A673 (cell line): ENCODE data around the gene UQCRH. TPM values are rescaled to one million over a fixed set of nuclear protein-coding genes. Genes with fewer than 3 reads are reported as not detected.
"Not testable (repeated sequence)": the region's sequence is repeated elsewhere in the genome, so short reads cannot be mapped to it uniquely, and the experiment has no call there.

Experiments used
- BruUV-seq: library from RNA; stranded (reverse); fragments of 400-500 nt; replicated peaks from 2 replicates; lab custom pipeline; 2021; lab: Mats Ljungman, UMichigan
- CTCF ChIA-PET: fragments of 300-600 bp; sonication (Branson Sonifier 250); formaldehyde crosslinking; loops from one replicate; lab custom pipeline; 2022; ENCODE audit warnings: antibody characterized with exemption; lab: Charles Lee
- POLR2A ChIA-PET: fragments of 300-600 bp; sonication (Branson Sonifier 250); formaldehyde crosslinking; loops from one replicate; lab custom pipeline; 2022; ENCODE audit warnings: antibody characterized with exemption; ENCODE audit not compliant: low non-redundant PET; lab: Charles Lee
- DNase-seq: peaks from one replicate; pipeline ENCODE4 v3.0.0-alpha.2; 2015; ENCODE audit warnings: low spot score
- H3K27ac ChIP-seq: fragments of 200-600 bp; sonication (generic); 2 replicates; pipeline ENCODE4 v1.5.1; 2016; ENCODE audit warnings: mixed run types, low read depth, mild to moderate bottlenecking, mixed read lengths, antibody characterized with exemption, low read length; ENCODE audit not compliant: poor library complexity, severe bottlenecking
- H3K27me3 ChIP-seq: fragments of 200-600 bp; sonication (generic); replicated peaks from 2 replicates; pipeline ENCODE4 v1.6.1; 2017; ENCODE audit warnings: mixed run types, low read depth, mild to moderate bottlenecking, mixed read lengths, antibody characterized with exemption, low read length; ENCODE audit not compliant: insufficient read depth, poor library complexity
- H3K36me3 ChIP-seq: fragments of 200-600 bp; sonication (generic); 2 replicates; pipeline ENCODE4 v1.6.1; 2016; ENCODE audit warnings: mixed run types, mild to moderate bottlenecking, mixed read lengths, antibody characterized with exemption, low read length; ENCODE audit not compliant: insufficient read depth, poor library complexity, severe bottlenecking
- H3K4me1 ChIP-seq: fragments of 200-600 bp; sonication (generic); 2 replicates; pipeline ENCODE4 v1.6.1; 2017; ENCODE audit warnings: mixed run types, mild to moderate bottlenecking, mixed read lengths, antibody characterized with exemption, low read length; ENCODE audit not compliant: insufficient read depth, poor library complexity, severe bottlenecking
- H3K4me3 ChIP-seq: fragments of 200-600 bp; sonication (generic); 2 replicates; pipeline ENCODE4 v1.5.1; 2016; ENCODE audit warnings: low read depth, mixed run types, mild to moderate bottlenecking, mixed read lengths, low read length; ENCODE audit not compliant: poor library complexity, severe bottlenecking
- H3K9me3 ChIP-seq: fragments of 200-600 bp; sonication (generic); 2 replicates; pipeline ENCODE4 v1.6.1; 2016; ENCODE audit warnings: mixed run types, low read depth, mild to moderate bottlenecking, mixed read lengths, antibody characterized with exemption, low read length; ENCODE audit not compliant: poor library complexity, severe bottlenecking
- intact Hi-C: fragments of 100-400 bp; cut with micrococcal nuclease; formaldehyde crosslinking; loops from one replicate; pipeline ENCODE4 v1.10.0; 2022; ENCODE audit not compliant: unreplicated experiment
- total RNA-seq: library from RNA; stranded (reverse); gene quantifications from 2 replicates; pipeline ENCODE4 v1.2.3, GENCODE V29; 2021

Gene UQCRH
- total RNA-seq, 1 experiment from 2014 or later: 567 TPM

DNA sequence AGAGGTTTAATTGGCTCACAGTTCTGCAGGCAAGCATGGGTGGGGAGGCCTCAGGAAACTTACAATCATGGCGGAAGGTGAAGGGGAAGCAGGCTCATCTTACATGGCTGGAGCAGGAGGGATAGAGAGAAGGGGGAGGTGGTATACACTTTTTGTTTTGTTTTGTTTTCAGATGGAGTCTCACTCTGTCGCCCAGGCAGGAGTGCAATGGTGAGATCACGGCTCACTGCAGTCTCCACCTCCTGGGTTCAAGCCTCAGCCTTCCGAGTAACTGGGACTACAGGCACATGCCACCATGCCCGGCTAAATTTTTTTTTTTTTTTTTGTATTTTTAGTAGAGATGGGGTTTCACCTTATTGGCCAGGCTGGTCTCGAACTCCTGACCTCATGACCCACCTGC, 18.7 kb downstream of the UQCRH start:
- H3K27me3 ChIP-seq, H3K36me3 ChIP-seq, H3K4me3 ChIP-seq, H3K9me3 ChIP-seq, H3K4me1 ChIP-seq, intact Hi-C loops, H3K27ac ChIP-seq, BruUV-seq, DNase-seq, POLR2A ChIA-PET, CTCF ChIA-PET: not testable (repeated sequence)

DNA sequence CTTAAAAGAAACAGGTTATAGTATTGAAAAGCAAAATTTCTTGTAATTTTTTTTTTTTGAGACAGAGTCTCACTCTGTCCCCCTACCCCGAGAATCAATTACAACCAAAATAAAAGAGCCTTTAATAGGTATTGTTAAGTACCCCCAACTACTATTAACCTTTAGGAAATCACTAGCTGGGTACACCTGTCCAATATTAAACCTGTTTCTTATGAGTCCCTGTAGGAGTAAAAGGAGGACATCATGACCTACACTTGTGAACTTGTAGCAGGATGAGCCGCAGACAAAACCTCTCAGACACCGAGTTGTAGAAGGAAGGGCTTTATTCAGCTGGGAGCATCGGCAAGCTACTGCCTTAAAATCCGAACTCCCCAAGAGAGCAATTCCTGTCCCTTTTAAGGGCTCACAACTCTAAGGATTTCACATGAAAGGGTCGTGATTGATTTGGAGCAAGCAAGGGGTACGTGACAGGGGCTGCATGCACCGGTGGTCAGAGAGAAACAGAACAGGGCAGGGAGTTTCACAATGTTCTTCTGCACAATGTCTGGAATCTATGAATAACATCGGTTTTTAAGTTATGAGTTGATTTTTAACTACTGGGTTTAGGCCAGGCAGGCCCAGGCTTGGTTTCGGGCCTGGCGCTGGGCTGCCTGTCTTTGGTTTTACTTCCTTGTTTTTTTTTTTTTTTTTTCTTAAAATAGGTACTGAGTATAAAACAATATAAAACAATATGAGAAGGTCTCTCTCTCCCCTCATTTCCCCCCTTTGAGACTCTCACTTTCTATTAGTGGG, 22.0 kb downstream of the UQCRH start:
- H3K4me3 ChIP-seq, H3K27ac ChIP-seq, POLR2A ChIA-PET, intact Hi-C loops, BruUV-seq, H3K27me3 ChIP-seq, H3K9me3 ChIP-seq, CTCF ChIA-PET, H3K36me3 ChIP-seq, DNase-seq, H3K4me1 ChIP-seq: not testable (repeated sequence)

GRCh38 chr1:46328182-46328581, 24.7 kb downstream of the UQCRH start:
- H3K27me3 ChIP-seq, H3K4me1 ChIP-seq, BruUV-seq, H3K4me3 ChIP-seq, intact Hi-C loops, H3K9me3 ChIP-seq, DNase-seq, H3K36me3 ChIP-seq, H3K27ac ChIP-seq: not testable (repeated sequence)
- ChIA-PET CTCF (interaction anchor here (0.6 kb wide), 1 partner anchor 1010 kb away, joined by 4 read pairs; no protein-coding TSS in a partner anchor), POLR2A (interaction anchor here (0.6 kb wide), 1 partner anchor 1406 kb away, joined by 4 read pairs; no protein-coding TSS in a partner anchor)

GRCh38 chr1:46329807-46330206, 26.3 kb downstream of the UQCRH start:
- H3K27me3 ChIP-seq, BruUV-seq, H3K36me3 ChIP-seq, intact Hi-C loops, CTCF ChIA-PET, H3K4me1 ChIP-seq, H3K27ac ChIP-seq, DNase-seq, POLR2A ChIA-PET, H3K4me3 ChIP-seq, H3K9me3 ChIP-seq: not testable (repeated sequence)

DNA sequence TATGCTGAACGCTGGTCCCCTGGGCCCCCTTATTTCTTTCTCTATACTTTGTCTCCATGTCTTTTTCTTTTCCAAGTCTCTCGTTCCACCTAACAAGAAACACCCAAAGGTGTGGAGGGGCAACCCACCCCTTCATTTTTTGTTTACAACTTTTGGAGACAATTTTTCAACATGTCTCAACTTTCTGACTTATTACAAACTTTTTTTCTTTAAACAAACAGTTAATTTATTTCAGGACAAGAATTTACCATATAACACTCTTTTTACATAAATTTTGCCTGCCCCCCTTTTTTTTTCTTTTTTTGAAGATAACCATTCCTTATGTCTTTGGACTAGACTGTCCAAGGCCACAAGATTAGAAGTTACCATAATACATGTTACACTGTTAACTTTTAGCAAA, 26.9 kb downstream of the UQCRH start:
- CTCF ChIA-PET, BruUV-seq, POLR2A ChIA-PET: not testable (repeated sequence)

DNA sequence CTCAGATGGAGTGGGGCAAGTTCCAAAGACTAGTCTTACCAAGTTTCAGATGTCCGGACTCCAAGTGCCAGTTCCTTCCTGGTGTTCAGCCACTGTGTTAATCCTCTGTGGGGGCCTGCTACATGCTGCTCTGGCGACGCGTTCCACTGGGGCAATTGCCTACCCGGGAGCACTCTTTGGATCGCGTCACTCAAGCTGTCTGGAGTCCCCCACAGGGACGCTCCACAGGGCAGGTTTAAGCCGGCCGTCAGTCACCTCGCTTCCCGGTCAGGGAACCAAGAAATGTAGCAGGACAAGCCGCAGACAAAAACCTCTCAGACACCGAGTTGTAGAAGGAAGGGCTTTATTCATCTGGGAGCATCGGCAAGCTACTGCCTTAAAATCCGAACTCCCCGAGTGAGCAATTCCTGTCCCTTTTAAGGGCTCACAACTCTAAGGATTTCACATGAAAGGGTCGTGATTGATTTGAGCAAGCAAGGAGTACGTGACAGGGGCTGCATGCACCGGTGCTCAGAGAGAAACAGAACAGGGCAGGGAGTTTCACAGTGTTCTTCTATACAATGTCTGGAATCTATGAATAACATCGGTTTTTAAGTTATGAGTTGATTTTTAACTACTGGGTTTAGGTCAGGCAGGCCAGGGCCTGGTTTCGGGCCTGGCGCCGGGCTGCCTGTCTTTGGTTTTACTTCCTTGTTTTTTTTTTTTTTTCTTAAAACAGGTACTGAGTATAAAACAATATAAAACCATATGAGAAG, 28.5 kb downstream of the UQCRH start:
- H3K9me3 ChIP-seq, POLR2A ChIA-PET, H3K27me3 ChIP-seq, CTCF ChIA-PET, H3K4me1 ChIP-seq, BruUV-seq, H3K27ac ChIP-seq, H3K36me3 ChIP-seq, intact Hi-C loops, H3K4me3 ChIP-seq, DNase-seq: not testable (repeated sequence)

More for the DNA sequence above, 26.9 kb downstream of the UQCRH start:
- H3K36me3 ChIP-seq, H3K9me3 ChIP-seq, H3K27ac ChIP-seq, DNase-seq, H3K27me3 ChIP-seq, H3K4me1 ChIP-seq, intact Hi-C loops, H3K4me3 ChIP-seq: not testable (repeated sequence)
